ENCODE data around the gene PTPN9.
"Not testable (repeated sequence)": the region's sequence is repeated elsewhere in the genome, so short reads cannot be mapped to it uniquely, and the experiment has no call there.

PTPN9 gene

DNA sequence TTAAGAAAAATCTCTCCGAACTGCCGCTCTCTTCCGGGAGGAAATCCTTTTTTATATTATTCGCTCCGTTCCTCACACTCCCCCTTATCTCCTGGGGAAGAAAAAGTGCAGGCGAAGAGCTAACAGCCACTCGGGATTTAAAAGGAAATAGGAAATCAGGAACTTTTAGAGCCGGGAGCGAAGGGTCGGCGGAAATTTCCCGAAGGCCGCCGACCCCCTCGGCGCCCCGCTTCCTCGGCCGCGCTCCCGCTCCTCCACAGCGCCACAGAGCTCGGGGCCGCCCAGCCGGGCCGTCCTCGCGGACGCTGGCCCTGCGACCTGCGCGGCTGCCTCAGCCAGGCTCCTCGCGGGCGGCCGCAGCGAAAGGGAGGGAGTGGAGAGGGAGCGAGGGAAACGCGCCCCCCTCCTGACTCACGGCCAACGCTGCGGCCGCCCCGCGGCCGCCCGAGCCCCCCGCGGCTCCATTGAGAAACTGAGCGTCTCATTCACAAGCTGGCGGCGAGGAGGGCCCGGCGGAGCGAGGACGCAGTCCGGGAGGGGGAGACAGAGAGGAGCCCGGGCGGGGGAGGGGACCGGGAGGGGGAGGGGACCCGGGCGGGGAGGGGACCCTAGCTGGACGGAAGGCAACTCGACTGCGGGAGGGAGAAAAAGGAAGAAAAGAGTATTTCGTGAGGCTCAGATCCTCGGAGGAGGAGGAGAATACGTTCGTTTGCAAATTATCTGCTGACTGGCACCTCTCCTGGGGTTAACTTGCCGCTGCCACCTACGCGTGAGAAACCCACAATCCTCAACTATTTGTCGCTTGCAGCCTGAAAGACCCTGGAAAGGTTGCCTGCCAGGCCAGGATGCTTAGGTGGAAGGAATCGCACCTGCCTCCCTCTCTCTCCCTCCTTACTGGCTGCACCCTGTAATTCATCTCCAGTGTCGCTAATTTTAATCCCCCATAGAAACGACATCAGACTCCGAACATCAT, at the start of gene PTPN9:
Gene PTPN9 (minus strand): TSS at position 368 of the 973 bp plus-strand sequence. CDS start 539 bp downstream, outside the sequence.
- peak; percentile 79 for DNase-seq

GRCh38 chr15:75625542-75626347, 46.6 kb upstream of the PTPN9 start, which contains the start of gene SNUPN:
SNUPN (minus strand) TSS chr15:75625725; CDS start chr15:75621051, 4,674 bp downstream.
- DNase-seq = peak; percentile 97

DNA sequence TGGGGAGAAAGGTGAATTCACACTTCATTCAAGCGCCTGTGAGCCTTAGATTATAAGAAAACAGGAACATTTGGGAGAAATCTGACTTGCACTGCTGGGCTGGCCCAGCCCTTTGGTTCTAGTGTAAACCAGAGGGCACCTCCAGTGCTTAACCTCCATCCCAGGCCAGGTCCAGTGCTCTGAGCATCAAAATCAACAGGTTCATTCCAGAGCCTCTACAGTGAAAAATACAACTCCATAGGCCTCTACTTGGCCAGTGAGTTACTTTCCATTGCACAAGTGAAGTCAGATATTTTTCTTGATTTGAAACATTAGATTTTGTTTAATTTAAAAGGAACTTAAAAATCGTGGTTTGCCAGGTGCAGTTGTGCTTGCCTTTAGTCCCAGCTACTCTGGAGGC, 43.4 kb upstream of the PTPN9 start:
- DNase-seq = no peak

- no peak for DNase-seq
These were observed 41.8 kb upstream of the PTPN9 start for GRCh38 chr15:75620841-75621391.

- DNase-seq = no peak
These were observed 41.1 kb upstream of the PTPN9 start for GRCh38 chr15:75620058-75620820.

- DNase-seq = no peak
These were observed 37.7 kb upstream of the PTPN9 start for GRCh38 chr15:75616766-75617165.

DNA sequence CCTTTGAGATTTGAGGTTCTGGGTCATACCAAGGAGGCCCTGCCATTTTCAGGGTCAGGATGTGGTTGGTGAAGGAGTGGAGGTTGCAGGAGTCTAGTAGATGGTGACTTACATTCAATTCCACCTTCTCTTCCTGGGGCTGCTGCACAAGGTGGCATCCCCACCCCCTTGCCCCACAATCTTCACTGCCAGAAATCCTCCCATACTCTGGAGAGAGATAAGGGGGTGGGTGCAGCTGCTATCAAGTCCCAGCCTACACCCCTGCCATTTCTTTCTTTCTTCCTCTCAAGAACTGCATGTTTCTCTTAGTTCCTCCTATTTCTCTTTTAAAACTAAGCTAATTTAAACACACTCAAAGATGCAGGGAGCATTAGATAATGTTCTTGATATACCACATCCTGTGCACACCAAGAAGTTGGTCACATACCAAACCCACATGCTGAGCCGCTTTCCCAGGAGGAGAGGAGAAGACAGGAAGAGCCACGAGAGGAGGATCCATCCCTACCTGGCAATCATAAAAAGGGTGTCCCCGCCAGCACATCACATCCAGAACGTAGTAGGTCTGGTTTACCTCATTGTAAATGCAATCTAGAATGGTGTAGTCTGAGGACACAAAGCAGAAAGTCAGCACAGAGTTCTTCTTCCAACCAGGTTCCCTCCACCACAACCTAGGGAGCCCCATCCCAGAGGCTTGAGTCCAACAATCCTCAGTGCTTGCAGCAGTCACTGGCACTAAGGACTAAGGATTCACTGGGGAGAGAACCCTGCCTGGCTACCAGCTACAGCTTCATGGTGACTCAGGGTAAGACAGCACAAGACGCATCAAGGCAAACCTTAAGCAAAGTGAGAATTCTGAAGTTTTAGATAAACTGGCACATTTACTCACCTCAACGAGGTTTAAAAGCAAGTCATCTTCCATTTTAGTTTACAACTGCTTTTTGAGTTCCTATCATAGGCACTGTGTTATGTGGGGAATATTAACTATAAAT, 27.9 kb upstream of the PTPN9 start:
- peak; percentile 52 for DNase-seq

- DNase-seq = no peak
These were observed 26.9 kb upstream of the PTPN9 start for GRCh38 chr15:75606026-75606425.

GRCh38 chr15:75599401-75599800, 20.3 kb upstream of the PTPN9 start:
- no peak for DNase-seq

DNA sequence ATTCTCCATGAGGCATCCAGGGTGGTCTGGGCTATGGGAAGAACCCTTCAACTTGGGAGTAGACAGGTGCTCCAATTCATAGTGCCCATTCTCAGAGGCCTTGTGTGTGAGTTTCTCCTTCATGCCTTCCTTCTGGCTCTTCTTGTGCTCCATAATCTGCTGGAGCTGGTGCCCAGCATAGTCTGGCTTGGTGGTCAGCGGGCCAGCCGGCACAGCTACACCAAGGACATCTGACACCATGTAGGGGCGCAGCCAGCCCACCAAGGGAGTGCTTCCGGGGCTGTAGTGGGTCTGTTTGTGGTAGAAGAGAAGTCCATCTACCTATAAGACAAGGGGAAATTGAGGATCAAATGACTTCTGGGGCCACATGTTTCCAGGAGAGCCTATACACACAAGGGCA, 19.2 kb upstream of the PTPN9 start:
- no peak for DNase-seq

GRCh38 chr15:75597667-75598341, 18.7 kb upstream of the PTPN9 start:
- DNase-seq = peak; percentile 51

- no peak for DNase-seq
These were observed 17.7 kb upstream of the PTPN9 start for GRCh38 chr15:75596703-75597345.

GRCh38 chr15:75594276-75594675, 15.2 kb upstream of the PTPN9 start:
- no peak for DNase-seq

GRCh38 chr15:75591655-75592364, 12.7 kb upstream of the PTPN9 start:
- no peak for DNase-seq

DNA sequence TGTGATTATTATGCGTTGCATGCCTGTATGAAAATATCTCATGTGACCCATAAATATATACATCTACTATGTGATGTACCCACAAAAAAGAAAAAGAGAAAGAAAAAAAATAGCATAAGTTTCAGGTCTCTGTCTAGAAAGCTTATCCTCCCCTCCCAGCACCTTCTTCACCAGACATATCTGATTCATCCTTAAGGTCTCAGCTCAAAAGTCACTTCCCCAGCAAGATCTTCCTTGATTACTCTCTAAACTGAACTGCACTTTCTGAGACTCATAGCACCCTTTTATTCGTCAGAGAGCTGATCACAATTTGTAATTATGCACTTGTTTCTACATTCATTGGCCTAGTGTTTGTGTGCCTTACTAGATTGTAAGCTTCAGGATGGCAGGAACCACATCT, 11.1 kb upstream of the PTPN9 start:
- no peak for DNase-seq

- DNase-seq = no peak
These were observed 10.0 kb upstream of the PTPN9 start for GRCh38 chr15:75589071-75589470.

DNA sequence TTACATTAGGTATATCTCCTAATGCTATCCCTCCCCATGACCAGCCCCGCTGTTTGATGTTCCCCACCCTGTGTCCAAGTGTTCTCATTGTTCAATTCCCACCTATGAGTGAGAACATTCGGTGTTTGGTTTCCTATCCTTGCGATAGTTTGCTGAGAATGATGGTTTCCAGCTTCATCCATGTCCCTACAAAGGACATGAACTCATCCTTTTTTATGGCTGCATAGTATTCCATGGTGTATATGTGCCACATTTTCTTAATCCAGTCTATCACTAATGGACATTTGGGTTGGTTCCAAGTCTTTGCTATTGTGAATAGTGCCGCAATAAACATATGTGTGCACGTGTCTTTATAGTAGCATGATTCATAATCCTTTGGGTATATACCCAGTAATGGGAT, 7.3 kb upstream of the PTPN9 start:
- not testable (repeated sequence) for DNase-seq

DNA sequence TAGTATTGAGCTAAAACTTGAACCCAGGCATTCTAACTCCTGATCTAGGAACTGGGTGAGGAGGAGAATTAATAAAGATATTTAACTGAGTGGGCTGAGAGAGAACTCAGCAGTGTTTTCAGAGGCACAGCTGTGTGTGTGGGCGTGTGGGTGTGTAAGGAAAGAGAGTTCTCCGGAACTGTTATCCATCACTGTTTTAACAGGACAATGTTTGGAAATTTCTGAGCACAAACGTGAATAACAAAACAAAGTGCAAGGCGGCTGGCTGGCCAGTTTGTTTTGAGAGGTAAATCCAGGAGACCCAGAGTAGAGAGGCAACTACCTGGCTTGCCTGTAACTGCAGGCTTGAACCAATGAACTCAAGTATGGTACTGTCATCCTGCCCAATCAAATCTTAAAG, 5.0 kb upstream of the PTPN9 start:
- DNase-seq = no peak

DNA sequence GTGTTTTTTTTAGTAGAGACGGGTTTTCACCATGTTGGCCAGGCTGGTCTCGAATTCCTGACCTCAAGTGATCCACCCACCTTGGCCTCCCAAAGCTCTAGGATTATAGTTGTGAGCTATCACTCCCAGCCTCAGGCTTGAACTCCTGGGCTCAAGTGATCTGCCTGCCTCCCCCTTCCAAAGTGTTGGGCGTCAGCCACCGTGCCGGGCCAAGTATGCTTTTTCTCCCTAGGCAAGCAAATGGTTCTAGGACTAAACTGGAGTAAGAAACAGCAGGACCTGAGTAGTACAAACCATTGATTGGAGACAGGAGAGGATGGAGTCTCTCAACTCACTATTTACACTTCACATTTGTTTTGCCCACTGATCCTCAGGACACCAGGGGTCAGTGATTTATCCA, 4.6 kb upstream of the PTPN9 start:
- DNase-seq = no peak

All from CD4-positive, alpha-beta T cell treated with Interleukin-17A for 4 hours (primary cell).